ENCODE measurements around the gene WFDC8.

DNA sequence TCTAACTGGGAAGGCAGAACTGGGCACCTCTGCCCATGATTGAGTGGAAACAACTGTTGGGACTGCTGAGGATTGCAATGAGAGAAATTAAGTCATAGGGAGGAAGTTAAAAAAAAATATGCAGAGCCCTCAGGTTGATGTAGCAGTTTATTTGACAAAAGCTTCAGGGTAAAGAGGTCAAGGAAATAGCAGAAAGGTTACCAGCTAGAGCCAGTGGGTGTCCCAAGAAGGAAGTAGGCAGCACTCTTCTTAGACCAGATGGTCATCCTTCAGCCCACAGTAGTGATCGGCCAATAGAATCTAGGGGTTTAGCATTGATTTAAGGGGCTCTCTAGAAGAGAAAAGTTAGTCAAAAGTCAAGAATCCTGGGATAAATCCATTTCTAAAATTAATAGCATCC is 28.7 kb upstream of the WFDC8 start:
- TF ChIP-seq, protein P1, sequence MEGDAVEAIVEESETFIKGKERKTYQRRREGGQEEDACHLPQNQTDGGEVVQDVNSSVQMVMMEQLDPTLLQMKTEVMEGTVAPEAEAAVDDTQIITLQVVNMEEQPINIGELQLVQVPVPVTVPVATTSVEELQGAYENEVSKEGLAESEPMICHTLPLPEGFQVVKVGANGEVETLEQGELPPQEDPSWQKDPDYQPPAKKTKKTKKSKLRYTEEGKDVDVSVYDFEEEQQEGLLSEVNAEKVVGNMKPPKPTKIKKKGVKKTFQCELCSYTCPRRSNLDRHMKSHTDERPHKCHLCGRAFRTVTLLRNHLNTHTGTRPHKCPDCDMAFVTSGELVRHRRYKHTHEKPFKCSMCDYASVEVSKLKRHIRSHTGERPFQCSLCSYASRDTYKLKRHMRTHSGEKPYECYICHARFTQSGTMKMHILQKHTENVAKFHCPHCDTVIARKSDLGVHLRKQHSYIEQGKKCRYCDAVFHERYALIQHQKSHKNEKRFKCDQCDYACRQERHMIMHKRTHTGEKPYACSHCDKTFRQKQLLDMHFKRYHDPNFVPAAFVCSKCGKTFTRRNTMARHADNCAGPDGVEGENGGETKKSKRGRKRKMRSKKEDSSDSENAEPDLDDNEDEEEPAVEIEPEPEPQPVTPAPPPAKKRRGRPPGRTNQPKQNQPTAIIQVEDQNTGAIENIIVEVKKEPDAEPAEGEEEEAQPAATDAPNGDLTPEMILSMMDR (IDR thresholded peaks at IDR 0.05) = no peak
- TF ChIP-seq EZH2 (IDR thresholded peaks at IDR 0.05) = no peak
- no peak for TF ChIP-seq EZH2phosphoT487 (IDR thresholded peaks at IDR 0.05)
